Central memory CD8-positive, alpha-beta T cell (primary cell): Measurements from ENCODE around the gene COG7.
A peak's percentile ranks its signal among the peaks of the same experiment; 100 is the strongest.
"Not testable (repeated sequence)": the region's sequence is repeated elsewhere in the genome, so short reads cannot be mapped to it uniquely, and the experiment has no call there.

ENCODE experiments used
- ATAC-seq: fragments of 150-1000 bp; cut with Tn5 transposase; replicated peaks from 2 replicates; pipeline ENCODE4 v1.10.0; 2022; ENCODE audit warnings: mild to moderate bottlenecking, moderate FRiP score, moderate number of reproducible peaks; ENCODE audit not compliant: poor library complexity, severe bottlenecking; ENCODE audit errors: extremely low read depth
- DNase-seq, 2 donors: peaks; one replicate each; pipeline ENCODE4 v3.0.0; 2021; ENCODE audit warnings: low spot score in 2 of 2
- H3K27ac Mint-ChIP-seq: one replicate; pipeline ENCODE4 v1.8.0; 2022; ENCODE audit warnings: low read depth, mild to moderate bottlenecking, moderate library complexity, mixed read lengths
- H3K27me3 Mint-ChIP-seq: one replicate; pipeline ENCODE4 v1.8.0; 2022; ENCODE audit warnings: mixed read lengths
- H3K36me3 Mint-ChIP-seq: one replicate; pipeline ENCODE4 v1.8.0; 2022; ENCODE audit warnings: mild to moderate bottlenecking, moderate library complexity, mixed read lengths; ENCODE audit not compliant: insufficient read depth
- H3K4me1 Mint-ChIP-seq: one replicate; pipeline ENCODE4 v1.8.0; 2022; ENCODE audit warnings: mixed read lengths
- H3K4me3 Mint-ChIP-seq: one replicate; pipeline ENCODE4 v1.8.0; 2022; ENCODE audit warnings: mild to moderate bottlenecking, moderate library complexity, mixed read lengths
- H3K9me3 Mint-ChIP-seq: one replicate; pipeline ENCODE4 v1.8.0; 2022; ENCODE audit warnings: mixed read lengths

COG7 gene

GRCh38 chr16:23464196-23464595 lies 11.2 kb upstream of the COG7 start:
- Mint-ChIP-seq H3K4me1 (peaks cover 5% of the 10 kb centered on the region), H3K36me3 (peaks cover 52% of the 10 kb centered on the region)

GRCh38 chr16:23462994-23463393 lies 10.0 kb upstream of the COG7 start:
- H3K9me3 Mint-ChIP-seq, H3K27me3 Mint-ChIP-seq, DNase-seq, H3K27ac Mint-ChIP-seq, H3K4me1 Mint-ChIP-seq, H3K4me3 Mint-ChIP-seq, ATAC-seq: not testable (repeated sequence)
- peaks cover 42% of the 10 kb centered on the region for H3K36me3 Mint-ChIP-seq

More at GRCh38 chr16:23464196-23464595, 11.2 kb upstream of the COG7 start:
- DNase-seq, result no peak
- Mint-ChIP-seq H3K4me3 (no peak overlapping the region), H3K27me3 (no peaks in the 10 kb centered on the region), H3K9me3 (no peaks in the 10 kb centered on the region), H3K27ac (peak overlapping the region; percentile 4)
- no peak for ATAC-seq

GRCh38 chr16:23453338-23454052 lies 506 bp upstream of the COG7 start:
- H3K4me3 Mint-ChIP-seq, result peak overlapping the region; percentile 88

GRCh38 chr16:23452221-23452571 lies 793 bp downstream of the COG7 start:
- Mint-ChIP-seq H3K27me3 (no peaks in the 10 kb centered on the region), H3K27ac (peak overlapping the region; percentile 92)
- ATAC-seq, result no peak

More at GRCh38 chr16:23453338-23454052, 506 bp upstream of the COG7 start:
- Mint-ChIP-seq H3K27ac (peak overlapping the region; percentile 92), H3K27me3 (no peaks in the 10 kb centered on the region), H3K4me1 (peaks cover 34% of the 10 kb centered on the region), H3K36me3 (peaks cover 15% of the 10 kb centered on the region), H3K9me3 (no peaks in the 10 kb centered on the region)
- ATAC-seq, result no peak
- DNase-seq, result no peak

DNA sequence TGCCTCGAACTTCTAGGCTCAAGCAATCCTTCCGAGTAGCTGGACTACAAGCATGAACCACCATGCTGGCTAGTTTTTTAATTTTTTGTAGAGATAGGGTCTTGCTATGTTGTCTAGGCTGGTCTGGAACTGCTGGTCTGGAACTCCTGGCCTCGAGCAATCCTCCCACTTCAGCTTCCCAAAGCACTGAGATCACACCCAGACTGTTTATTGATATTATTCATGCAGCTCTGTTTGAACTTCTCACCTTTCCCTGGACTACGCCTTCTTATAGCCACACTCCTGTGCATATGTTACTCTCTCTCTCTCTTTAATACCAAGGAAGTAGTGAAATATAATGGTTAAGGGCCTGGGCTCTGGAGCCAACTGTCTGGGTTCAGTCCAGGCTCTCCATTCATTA lies 4.6 kb downstream of the COG7 start:
- H3K4me1 Mint-ChIP-seq, result peaks cover 45% of the 10 kb centered on the region
- no peak overlapping the region for H3K4me3 Mint-ChIP-seq
- H3K27ac Mint-ChIP-seq, result no peak overlapping the region
- DNase-seq (no peak), ATAC-seq (no peak)
- no peaks in the 10 kb centered on the region for H3K27me3 Mint-ChIP-seq
- peaks cover 39% of the 10 kb centered on the region for H3K36me3 Mint-ChIP-seq
- H3K9me3 Mint-ChIP-seq, result no peaks in the 10 kb centered on the region

More at GRCh38 chr16:23452221-23452571, 793 bp downstream of the COG7 start:
- no peak for DNase-seq
- Mint-ChIP-seq H3K4me3 (peak overlapping the region; percentile 88), H3K36me3 (peaks cover 15% of the 10 kb centered on the region), H3K4me1 (peaks cover 40% of the 10 kb centered on the region), H3K9me3 (no peaks in the 10 kb centered on the region)

DNA sequence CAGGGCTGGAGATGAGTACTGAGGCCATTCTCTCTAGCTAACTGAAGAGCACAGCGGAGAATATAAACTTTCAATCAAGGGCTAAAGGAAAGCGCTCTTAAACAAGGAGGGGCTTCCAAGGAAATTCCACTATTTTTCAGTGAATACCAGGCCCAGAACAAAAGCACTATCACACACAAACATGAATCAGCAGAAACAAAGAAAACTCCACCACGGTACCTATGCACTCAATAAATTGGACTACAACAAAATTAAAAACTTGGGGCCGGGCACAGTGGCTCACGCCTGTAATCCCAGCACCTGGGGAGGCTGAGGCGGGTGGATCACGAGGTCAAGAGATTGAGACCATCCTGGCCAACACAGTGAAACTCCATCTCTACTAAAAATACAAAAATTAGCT lies 15.4 kb downstream of the COG7 start:
- not testable (repeated sequence) for H3K9me3 Mint-ChIP-seq, DNase-seq, ATAC-seq, H3K27me3 Mint-ChIP-seq, H3K4me3 Mint-ChIP-seq, H3K27ac Mint-ChIP-seq, H3K4me1 Mint-ChIP-seq
- H3K36me3 Mint-ChIP-seq, result peaks cover 42% of the 10 kb centered on the region

DNA sequence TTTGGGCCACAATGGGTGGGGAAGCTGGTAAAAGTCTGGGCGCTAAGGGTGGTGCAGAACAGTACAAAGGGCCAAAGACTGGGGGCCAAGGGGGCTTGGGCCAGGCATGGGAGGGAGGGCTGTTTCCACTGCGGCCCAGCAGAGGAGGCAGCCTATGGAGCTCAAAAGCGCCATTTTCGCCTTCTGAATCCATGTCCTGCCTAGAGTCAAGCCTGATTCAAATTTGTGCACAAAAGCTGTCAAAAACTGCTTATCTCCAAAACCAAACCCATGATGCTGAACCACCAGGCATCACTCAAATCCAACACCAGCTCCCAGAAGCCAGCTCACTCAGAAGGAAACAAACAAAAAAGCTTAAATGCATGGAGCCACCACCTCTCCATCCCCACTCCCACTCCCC lies 16.0 kb downstream of the COG7 start:
- no peaks in the 10 kb centered on the region for H3K4me1 Mint-ChIP-seq
- ATAC-seq, result no peak
- DNase-seq, result no peak
- peaks cover 39% of the 10 kb centered on the region for H3K36me3 Mint-ChIP-seq
- H3K9me3 Mint-ChIP-seq, result no peaks in the 10 kb centered on the region
- no peaks in the 10 kb centered on the region for H3K27me3 Mint-ChIP-seq
- H3K4me3 Mint-ChIP-seq, result no peak overlapping the region
- H3K27ac Mint-ChIP-seq, result no peak overlapping the region

- ATAC-seq (no peak), DNase-seq (peak; percentile 37 to 41)
- Mint-ChIP-seq H3K4me3 (no peak overlapping the region), H3K9me3 (no peaks in the 10 kb centered on the region), H3K27ac (no peak overlapping the region), H3K36me3 (peaks cover 40% of the 10 kb centered on the region), H3K27me3 (no peaks in the 10 kb centered on the region), H3K4me1 (no peaks in the 10 kb centered on the region)
Observed at GRCh38 chr16:23435500-23435899, 17.5 kb downstream of the COG7 start.

DNA sequence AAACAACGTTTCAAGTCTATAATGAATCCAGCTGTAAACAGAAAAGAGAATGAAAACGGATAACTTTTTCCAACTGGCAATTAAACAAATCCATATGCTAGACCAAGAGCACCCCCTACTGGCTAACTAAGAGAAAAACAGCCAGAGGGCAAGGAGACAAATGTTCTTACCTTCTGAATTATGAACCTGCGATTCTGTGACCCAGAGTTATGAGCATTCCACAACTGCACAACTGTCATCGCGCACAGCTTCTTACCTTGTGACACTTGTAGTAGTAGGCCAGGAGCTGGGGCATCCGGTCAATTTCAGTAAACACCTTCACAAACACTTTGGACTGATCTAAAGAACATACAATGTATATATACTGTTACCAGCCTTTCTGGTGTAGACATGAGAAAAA lies 18.6 kb downstream of the COG7 start:
- H3K4me3 Mint-ChIP-seq, result no peak overlapping the region
- H3K9me3 Mint-ChIP-seq, result no peaks in the 10 kb centered on the region
- peaks cover 44% of the 10 kb centered on the region for H3K36me3 Mint-ChIP-seq
- H3K4me1 Mint-ChIP-seq, result no peaks in the 10 kb centered on the region
- no peak for DNase-seq
- no peak for ATAC-seq
- no peak overlapping the region for H3K27ac Mint-ChIP-seq
- no peaks in the 10 kb centered on the region for H3K27me3 Mint-ChIP-seq

DNA sequence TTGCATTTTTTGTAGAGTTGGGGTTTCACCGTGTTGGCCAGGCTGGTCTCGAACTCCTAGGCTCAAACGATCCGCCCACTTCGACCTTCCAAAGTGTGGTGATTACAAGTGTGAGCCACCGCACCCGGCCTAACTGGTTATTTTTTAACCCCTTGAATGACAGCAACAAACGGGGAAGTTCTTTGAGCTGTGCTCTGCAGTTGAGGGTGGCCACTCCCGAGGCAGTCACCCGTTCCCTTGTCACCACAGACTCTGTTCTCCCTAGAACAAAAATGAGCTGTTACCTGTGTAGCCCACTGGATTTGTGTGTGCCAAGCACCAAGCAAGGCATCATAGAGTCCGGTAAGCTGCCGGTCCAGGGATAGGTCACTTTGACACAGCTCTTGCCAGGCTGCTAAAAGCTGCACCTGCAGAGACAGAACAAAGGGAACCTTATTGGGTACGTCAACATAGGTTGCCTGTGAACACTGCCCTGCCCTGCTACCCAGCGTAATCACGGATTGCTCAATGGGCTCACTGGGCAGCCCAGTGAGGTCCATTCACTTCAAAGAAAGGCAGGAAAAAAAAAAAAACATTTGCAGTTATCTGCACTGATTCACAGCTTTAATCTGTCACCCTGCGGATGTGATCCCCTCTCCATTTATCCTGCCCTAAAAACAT lies 19.6 kb downstream of the COG7 start:
- H3K4me1 Mint-ChIP-seq, result no peaks in the 10 kb centered on the region
- DNase-seq (no peak), ATAC-seq (no peak)
- peaks cover 44% of the 10 kb centered on the region for H3K36me3 Mint-ChIP-seq
- no peaks in the 10 kb centered on the region for H3K27me3 Mint-ChIP-seq
- no peak overlapping the region for H3K27ac Mint-ChIP-seq
- no peaks in the 10 kb centered on the region for H3K9me3 Mint-ChIP-seq
- no peak overlapping the region for H3K4me3 Mint-ChIP-seq

DNA sequence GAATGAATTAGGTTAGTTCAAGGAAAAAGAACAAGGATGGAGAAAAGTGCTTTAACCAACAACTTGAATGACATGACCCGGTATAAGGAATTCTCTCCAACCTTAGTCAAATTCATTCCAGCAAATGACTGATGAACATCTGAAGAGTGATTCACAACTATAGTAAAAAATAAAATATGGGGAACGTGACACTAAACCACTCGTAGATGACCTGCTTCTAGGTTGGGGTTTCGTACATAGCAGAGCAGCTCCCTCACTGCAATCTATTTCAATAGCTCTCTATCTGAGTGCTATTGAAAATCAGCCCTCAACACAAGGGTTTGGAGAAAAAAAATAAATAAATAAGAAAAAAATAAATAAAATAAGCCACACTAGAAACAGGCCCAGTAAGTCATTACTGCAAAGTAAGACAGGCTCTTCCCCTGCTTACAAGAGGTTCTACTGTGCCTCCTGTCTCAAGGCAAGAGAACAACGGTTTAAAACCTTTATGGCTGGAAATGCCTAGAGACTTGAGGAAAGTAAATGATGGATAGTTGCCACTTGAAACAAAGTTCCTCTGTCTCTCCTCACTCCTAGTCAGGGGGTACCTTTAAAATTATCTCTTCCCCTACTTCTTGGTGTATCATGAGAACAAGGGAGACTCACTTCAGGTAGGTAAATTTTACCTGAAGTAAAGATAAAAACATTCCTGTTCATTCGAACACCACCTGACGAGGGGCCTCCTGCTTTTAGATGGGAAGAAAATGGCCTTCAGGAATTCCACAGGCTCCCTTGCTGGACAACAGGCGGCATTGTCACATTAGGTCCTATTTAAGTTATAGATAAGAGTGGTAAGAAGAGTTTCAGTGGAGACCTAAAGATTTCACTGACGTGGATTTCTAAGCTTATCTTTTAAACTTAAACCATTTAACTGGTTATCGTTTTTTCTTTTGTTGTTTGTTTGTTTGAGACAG lies 20.5 kb downstream of the COG7 start:
- Mint-ChIP-seq H3K9me3 (no peaks in the 10 kb centered on the region), H3K4me3 (no peak overlapping the region), H3K4me1 (no peaks in the 10 kb centered on the region), H3K27me3 (no peaks in the 10 kb centered on the region), H3K27ac (no peak overlapping the region), H3K36me3 (peaks cover 42% of the 10 kb centered on the region)
- DNase-seq, result no peak
- no peak for ATAC-seq

- no peaks in the 10 kb centered on the region for H3K4me1 Mint-ChIP-seq
- no peak overlapping the region for H3K27ac Mint-ChIP-seq
- ATAC-seq (no peak), DNase-seq (no peak)
- H3K9me3 Mint-ChIP-seq, result no peaks in the 10 kb centered on the region
- H3K36me3 Mint-ChIP-seq, result peaks cover 52% of the 10 kb centered on the region
- no peaks in the 10 kb centered on the region for H3K27me3 Mint-ChIP-seq
- no peak overlapping the region for H3K4me3 Mint-ChIP-seq
Observed at GRCh38 chr16:23428351-23428750, 24.6 kb downstream of the COG7 start.
